Esophagus squamous epithelium (tissue), 4 donors: Measurements from ENCODE around the gene ETNPPL.

ENCODE experiments used
- CTCF ChIP-seq, 6 experiments: fragments of 450-650 bp in 4 of 6; fragments of 200-600 bp in 2 of 6; sonication (generic) in 2 of 6; IDR thresholded peaks; one replicate each; pipeline ENCODE4 v1.5.1; 2016 to 2019; ENCODE audit warnings: antibody characterized with exemption in 6 of 6, mild to moderate bottlenecking in 4 of 6, moderate library complexity in 4 of 6
- POLR2A ChIP-seq, 4 donors: fragments of 450-650 bp; IDR thresholded peaks; one replicate each; pipeline ENCODE4 v1.6.1; 2017; ENCODE audit warnings: antibody characterized with exemption in 4 of 4, mild to moderate bottlenecking in 4 of 4, moderate library complexity in 3 of 4

GRCh38 chr4:108777388-108777787 is 14.5 kb upstream of the ETNPPL start:
- no peak for TF ChIP-seq POLR2A (IDR thresholded peaks at IDR 0.05)
- no peak for TF ChIP-seq CTCF (IDR thresholded peaks at IDR 0.05)
